C1 segment of cervical spinal cord (tissue), 14 donors: Measurements from ENCODE around the gene AGBL3.
"Not testable (repeated sequence)": the region's sequence is repeated elsewhere in the genome, so short reads cannot be mapped to it uniquely, and the experiment has no call there.

ENCODE experiments used
- DNase-seq, 14 donors: peaks; one replicate each; lab custom pipeline; 2025; lab: John Stamatoyannopoulos, UW

The AGBL3 gene

GRCh38 chr7:135168489-135169140 is 182.3 kb downstream of the AGBL3 start:
- no peak for DNase-seq

- no peak for DNase-seq
These were observed 183.0 kb downstream of the AGBL3 start for GRCh38 chr7:135169141-135169963.

GRCh38 chr7:135169964-135170273 is 183.6 kb downstream of the AGBL3 start:
- DNase-seq: peak in 2 of 14 donors; percentile 73 to 75

- peak in 13 of 14 donors; percentile 75 to 96 (median 87) for DNase-seq
These were observed 184.1 kb downstream of the AGBL3 start, which contains the start of gene CYREN for GRCh38 chr7:135170274-135170997. Gene CYREN (minus strand): TSS chr7:135170707. CDS start chr7:135168922, 1,785 bp downstream.

GRCh38 chr7:135170998-135171481 is 184.7 kb downstream of the AGBL3 start:
- not testable (repeated sequence) for DNase-seq

- peak in 9 of 14 donors; percentile 14 to 78 (median 47) for DNase-seq
These were observed 185.4 kb downstream of the AGBL3 start for GRCh38 chr7:135171581-135172291.

- DNase-seq: not testable (repeated sequence)
These were observed 187.6 kb downstream of the AGBL3 start for GRCh38 chr7:135173916-135174315.

- DNase-seq: no peak
These were observed 188.6 kb downstream of the AGBL3 start for GRCh38 chr7:135174941-135175340.

- no peak for DNase-seq
These were observed 189.6 kb downstream of the AGBL3 start for GRCh38 chr7:135175931-135176330.

GRCh38 chr7:135177028-135177696 is 190.9 kb downstream of the AGBL3 start:
- no peak for DNase-seq

GRCh38 chr7:135178364-135178763 is 192.1 kb downstream of the AGBL3 start:
- DNase-seq: no peak

- DNase-seq: no peak
These were observed 193.1 kb downstream of the AGBL3 start for GRCh38 chr7:135179321-135179925.

GRCh38 chr7:135180122-135180521 is 193.8 kb downstream of the AGBL3 start:
- DNase-seq: no peak

- DNase-seq: no peak
These were observed 195.1 kb downstream of the AGBL3 start for GRCh38 chr7:135181261-135181928.

- DNase-seq: no peak
These were observed 195.8 kb downstream of the AGBL3 start for GRCh38 chr7:135181929-135182678.

- no peak for DNase-seq
These were observed 197.2 kb downstream of the AGBL3 start for GRCh38 chr7:135183478-135183877.

GRCh38 chr7:135184254-135184841 is 198.0 kb downstream of the AGBL3 start:
- DNase-seq: no peak
